Heart left ventricle (tissue), 13 donors: Measurements from ENCODE around the gene MBL2.

Source experiments
- CTCF ChIP-seq, 12 donors: fragments of 200-600 bp; sonication (generic) in 4 of 12; IDR thresholded peaks; one replicate each; pipeline versions ENCODE4 v1.5.0 to v1.8.0; 2018 to 2022; ENCODE audit warnings: antibody characterized with exemption in 12 of 12, mild to moderate bottlenecking in 5 of 12
- POLR2A ChIP-seq, 2 donors: fragments of 450-650 bp; IDR thresholded peaks; one replicate each; pipeline ENCODE4 v1.6.1; 2017; ENCODE audit warnings: antibody characterized with exemption in 2 of 2, mild to moderate bottlenecking in 2 of 2, moderate library complexity in 2 of 2
- donor health status: ischemic (EF 13 %, LVEDD 7.1; RV severe dilation, severe dysfunction).
- donor health status: DM: no; HTN: yes; CAD: no.
- donor health status: DM: no; HTN: no; CAD: no.
- donor health status: ischemic (EF 25% LVEDD 6.9; RV normal size, moderate dysfunction).
- donor health status: ischemic (EF 25% LVEDD 5.7; RV mildly dilated, moderate dysfunction).
- donor health status: ischemic (EF 35%, LVEDD 5.7; RV mildly dilated, moderate dysfunction).
- donor health status: nonischemic (EF 11% LVEDD 7.7; RV severe dilation, severe dysfunction).
- donor health status: DM: yes; HTN: yes; CAD: no.
- donor health status: PGD.
- donor health status: ischemic (EF 29% LVEDD 5.4; RV normal size, mild dysfunction).
- donor health status: nonischemic (EF 23%, LVEDD 6.1; RV moderate dilation, normal function).

GRCh38 chr10:52720018-52720417, 52.6 kb downstream of the MBL2 start:
- TF ChIP-seq CTCF (IDR thresholded peaks at IDR 0.05), result no peak
- TF ChIP-seq POLR2A (IDR thresholded peaks at IDR 0.05), result no peak
